Stimulated activated CD4-positive, alpha-beta T cell treated with anti-CD3 and anti-CD28 coated beads, TNF-alpha, amount 100 ng/mL, for 4 hours (primary cell): Measurements from ENCODE around the gene TSC2.

Source experiments
- DNase-seq, 3 experiments: peaks; one replicate each; pipeline ENCODE4 v3.0.0-alpha.2; 2020; ENCODE audit warnings: low read depth in 3 of 3

TSC2 gene

DNA sequence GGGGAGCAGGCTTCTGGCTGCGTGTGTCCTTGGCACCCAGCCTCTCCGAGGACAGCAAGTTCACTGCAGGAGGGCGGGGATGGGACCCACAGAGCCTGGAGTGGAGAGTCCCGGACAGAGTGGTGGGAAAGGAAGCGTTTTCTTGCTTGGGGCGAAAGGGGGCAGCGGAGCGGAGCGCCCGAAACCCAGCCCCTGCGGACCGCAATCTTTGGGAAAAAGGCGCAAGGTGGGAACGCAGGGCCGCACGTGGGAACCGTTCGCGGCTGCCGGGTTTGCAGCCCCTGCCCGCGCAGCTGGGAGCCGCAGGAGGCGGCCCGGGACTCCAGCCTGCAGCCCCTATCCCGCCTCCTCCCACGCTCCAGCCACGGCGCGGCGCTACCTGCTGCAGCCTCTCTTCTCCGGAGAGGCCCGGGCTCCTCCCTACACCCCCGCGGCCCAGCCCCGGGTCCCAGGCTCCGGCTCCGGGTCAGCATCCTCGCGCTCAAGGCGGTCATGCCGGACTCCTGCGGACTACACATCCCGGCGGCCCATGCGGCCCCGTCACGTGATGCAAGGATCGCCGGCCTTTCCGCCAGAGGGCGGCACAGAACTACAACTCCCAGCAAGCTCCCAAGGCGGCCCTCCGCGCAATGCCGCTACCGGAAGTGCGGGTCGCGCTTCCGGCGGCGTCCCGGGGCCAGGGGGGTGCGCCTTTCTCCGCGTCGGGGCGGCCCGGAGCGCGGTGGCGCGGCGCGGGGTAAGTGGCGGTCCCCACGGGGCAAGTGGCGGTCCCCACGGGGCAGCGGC, at the start of gene TSC2, which contains the start of gene NTHL1:
Gene TSC2, plus strand, starts transcription at position 656 of the 786 bp plus-strand sequence. CDS start 631 bp downstream, outside the sequence.
Gene NTHL1, minus strand, starts transcription at position 505 of the 786 bp plus-strand sequence. Its CDS starts 11 bp downstream, at position 494.
- peak; percentile 86 to 87 (median 86) for DNase-seq

DNA sequence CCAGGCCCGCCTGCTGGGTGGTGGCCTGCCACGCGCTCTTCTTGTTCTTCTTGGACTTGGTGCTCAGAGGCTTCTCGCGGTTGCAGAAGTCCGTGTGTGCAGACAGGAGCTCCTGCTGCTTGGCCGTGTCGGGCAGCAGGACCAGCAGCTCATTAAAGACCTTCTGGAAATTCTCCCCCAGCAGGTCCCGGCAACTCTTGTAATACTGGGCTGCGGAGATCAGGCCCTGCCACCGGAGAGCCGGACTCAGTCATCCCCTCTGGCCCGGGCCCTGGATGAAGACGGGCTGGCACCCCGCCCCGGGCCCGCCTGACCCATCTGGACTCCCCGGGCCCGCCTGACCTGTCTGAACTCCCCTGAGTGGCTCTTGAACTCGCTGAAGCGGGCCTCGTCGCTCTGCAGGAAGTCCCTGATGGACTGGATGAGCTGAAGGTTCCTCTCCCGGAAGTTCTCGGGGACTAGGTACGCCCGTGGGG, 49.4 kb upstream of the TSC2 start:
- DNase-seq: no peak

DNA sequence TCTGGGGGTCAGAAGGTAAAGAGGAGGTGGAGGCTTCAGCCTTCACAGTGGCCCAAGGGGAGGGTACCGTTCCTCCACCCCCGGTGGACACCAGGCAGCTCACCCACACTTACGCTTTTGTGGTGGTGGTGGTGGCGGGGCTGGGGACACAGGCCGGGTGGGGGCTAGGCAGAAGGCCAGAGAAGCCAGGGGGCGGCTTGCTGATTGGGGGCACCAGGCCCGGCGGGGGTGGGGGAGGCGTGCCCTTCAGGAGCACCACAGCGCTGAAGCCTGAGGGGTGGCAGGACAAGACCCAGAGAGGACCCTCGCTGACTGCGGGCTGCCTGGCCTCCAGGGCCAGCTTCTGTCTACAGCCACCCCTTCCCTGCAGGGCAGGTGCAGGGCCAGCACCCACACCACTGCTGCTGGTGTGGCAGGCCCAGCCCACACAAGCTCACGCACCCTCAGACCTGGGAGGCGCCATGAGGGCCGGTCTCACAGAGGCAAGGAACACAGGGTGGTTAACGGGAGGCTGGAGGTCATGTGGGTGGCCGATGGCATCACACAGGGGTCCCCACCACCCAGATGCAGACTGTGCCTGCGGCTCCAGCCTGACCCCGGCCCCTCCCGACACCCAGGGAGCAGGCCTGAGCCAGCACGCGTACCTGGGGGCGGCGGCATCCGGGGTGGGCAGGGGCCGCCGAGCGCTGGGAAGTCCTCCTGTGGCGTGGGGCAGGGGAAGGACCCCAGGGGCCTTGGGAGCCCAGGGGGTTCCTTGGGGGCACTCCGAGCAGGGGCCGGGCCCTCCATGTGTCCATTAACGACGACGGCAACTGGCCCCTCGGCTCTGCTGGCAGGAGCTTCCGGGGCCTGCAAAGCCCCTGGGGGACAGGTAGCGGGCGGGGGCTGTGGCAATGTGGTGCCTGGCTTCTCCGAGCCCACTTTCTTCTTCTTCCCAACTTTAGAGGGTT, 48.7 kb upstream of the TSC2 start:
- DNase-seq: no peak

DNA sequence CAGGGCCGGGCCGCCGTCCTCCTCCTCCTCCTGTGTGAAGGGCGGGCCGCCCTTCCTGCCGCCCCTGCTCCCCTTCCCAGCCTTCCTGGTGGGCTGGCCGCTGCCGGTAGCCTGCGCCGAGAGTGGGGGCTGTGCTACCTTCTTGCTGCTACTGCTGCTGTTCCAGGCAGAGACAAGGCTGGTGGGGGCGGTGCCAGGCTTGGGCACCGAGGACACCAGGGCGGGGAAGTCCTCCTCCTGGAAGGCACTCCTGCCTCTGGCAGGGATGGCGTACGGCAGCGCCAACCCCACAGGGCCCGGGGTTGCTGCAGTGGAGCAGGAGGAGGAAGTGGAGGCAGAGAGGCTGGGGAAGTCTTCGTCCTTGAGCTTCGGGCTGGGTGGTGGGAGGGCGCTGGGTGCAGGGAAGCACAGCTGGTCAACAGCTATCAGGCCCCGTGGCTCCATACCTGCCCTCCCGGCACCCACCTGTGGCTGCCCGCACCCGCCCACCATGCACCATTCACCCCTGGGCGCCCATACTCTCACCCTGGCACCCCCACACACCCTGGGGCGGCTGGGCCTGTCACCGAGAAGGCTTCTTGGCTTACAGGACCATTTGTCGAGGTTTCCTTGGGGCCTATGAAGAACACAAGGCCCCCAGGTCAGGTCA, 47.8 kb upstream of the TSC2 start:
- no peak for DNase-seq

DNA sequence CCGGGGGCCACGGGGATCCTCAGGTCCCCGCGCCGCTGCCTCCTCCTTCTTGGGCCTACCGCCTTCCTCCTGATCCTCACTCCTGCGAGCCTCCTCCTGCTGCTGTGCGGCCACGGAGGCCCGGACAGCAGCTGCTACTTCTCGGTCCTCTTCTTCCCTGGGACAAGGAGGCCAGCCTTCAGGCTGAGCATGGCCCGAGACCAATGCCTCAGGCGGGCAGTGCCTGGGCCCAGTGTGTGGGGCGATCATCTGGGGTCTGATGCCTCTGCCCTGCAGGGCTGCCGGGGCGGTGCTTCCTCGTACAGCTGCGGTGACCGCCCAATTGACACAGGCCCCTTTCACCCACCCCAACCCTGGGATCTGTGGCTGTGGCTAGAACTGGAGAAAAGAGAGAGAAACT, 46.8 kb upstream of the TSC2 start:
- DNase-seq: no peak

DNA sequence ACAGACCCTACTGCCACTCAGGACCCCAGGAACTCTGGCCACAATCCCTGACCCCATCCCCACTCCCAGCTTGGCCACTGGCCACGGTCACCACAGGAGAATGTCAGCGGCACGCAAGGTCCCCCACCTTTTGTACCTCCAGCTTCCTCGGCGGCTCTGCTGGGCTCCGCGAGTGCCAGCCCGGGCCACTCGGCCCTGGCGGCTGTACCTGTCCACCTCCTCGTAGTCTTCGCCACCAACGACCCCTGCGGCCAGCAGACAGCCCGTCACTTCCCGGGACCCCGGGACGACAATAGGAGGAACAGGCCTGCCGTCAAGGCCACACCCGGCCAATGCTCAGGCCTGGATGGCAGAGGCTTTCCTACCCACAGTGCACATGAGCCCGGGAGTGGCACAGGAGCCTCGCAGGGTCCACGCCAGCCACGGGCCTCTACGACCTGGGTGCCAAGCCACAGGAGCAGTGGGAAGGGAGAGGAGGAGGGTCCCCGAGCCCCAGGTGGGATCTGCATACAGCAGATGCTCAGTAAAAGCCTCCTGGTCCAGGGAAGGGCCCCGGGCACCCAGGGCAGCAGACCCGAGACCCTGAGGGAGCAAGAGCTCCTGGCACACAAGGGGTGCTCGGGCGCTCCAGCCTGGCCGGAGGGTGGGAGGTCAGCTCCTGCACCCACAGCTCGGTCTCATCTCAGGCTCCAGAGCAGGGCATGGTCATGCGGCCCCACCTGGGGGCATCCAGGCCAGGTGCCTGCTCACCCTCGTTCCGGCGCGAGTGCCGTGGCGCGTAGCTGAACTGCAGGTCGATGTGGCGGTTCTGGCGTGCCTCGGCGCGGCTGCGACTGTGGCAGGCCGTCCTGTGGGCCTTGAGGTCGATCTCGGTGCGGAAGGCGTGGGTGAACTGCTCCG, 46.1 kb upstream of the TSC2 start:
- DNase-seq: no peak

DNA sequence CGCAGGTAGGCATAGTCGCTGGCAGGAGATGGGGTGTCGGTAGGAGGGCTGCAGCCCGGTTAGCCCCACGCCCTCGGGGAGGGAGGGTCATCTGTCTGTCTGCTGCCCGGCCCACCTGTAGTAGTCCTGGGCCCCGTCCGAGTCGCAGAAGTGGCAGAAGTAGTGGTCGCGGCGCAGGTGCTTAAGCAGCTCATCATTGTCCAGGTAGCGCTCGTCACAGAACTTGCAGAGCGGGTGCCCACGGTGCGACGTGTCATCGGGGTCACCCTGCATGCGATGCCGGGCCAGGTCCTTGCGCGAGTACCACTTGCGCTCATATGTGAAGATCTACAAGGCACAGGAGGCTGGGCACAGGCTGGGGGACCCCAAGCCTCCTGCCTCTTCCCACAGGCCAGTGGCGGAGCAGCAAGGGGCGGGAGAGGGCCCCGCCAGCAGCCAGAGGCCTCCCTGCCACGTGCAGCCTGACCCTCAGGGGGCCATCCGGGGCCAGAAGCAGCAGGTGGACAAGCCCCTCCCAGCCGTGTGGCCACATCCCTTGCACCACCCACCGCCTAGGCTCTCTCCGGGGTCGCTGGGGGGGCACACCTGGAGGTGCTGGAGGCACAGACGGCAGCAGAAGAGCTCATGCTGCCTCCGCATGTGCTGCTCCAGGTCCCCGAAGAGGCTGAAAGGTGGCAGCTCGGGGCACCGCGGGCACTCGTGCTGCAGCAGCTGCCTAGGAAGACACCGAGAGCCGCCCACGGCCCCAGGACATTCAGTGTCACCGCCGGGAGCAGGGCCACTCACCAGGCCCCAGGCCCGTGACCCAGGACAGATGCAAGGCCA, 45.2 kb upstream of the TSC2 start:
- no peak for DNase-seq

DNA sequence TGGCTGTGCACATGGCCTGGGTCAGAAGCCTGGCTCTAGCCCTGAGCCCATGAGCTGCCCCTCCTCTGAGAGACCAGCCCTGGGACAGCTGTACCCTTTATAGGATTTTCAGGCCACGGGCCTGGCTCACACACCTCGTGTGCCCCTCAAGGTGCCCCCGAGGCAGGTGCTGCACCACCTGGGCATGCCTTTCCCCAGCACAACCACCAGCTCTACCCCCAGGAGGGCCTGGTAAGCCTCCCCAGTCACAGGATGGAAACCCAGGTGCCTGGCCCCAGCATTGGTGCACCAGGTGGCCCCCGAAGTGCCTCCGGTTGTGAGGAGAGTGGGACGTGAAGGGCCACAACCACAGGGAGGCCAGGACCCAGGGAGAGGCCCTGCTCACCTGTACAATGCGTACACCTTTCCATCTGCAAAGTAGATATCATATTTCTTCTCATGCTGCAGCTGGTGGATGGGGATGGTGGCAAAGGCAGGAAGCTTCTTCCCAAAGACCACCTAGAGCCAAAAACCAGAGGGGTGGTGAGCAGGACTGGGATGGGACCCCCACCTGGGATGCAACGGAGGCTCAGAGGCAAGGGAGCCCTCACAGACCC, 44.5 kb upstream of the TSC2 start:
- no peak for DNase-seq

DNA sequence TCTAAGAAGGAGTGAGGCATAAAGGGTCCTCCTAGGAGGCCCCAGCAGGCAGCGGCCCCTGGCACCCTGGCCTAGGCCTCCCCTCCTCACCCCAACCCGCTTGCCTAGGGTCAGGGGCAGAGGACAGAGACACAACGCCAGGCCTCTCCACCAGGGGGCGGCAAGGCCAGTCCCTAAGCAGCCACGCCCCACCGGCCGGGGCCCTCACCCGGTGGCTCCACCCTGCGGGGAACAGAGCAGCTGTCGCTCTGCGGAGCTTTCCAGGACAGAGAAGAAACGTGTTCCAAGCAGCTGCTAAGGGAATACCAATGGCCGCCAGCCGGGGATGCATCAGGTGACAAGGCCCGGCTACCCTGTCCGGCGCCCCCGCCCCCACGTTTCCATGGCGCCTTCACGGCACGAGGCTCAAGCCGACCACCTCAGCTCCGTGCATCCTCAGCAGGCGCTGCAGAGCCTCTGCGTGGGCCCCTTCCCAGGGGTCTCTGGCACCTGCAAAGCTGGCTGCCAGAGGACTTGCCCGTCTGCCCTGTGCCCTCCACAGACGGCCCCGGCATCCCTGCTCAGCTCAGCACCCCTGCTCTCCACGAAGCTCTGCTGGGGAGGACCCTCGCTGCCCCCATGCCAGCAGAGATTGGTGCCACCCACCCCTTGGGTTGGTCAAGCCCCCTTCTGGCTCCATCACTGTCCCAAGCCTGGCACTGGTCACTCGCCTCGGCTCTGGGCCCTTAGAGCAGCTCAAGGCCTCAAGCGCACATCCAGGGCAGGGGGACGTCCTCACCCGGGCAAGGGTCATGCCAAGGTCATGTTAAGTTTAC, 43.8 kb upstream of the TSC2 start:
- DNase-seq: peak; percentile 68 to 80 (median 76)

DNA sequence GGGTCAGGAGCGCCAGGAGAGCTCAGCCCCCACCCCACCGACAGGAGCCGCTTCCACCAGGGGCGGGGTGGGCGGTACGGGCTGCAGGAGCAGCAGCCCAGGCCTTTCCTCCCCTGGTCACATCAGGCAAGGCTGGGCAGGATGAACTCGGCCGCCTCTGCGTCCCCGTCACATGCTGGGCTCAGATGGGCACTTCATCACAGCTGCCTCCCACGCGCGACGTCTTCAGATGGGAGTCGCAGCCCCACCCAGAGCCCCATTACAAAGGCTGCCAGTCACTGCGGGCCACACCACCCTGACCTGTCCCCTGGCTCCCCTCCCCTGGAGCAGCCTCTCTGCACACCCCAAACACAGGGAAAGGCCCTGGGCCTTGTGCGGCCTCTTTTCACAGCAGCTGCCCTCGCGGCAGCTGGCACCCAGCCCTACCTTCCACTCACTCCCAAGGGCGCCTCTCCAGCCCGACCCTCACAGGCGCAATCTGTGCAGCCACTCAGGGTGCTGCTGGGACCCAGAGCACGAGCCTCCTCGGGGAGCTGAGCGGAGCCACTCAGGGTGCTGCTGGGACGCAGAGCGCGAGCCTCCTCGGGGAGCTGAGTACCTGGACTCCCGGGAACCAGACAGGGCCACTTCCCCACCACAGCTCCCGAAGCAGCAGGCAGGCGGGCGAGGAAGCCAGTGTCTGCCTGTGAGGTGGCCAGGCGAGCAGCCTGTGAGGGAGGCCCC, 42.8 kb upstream of the TSC2 start:
- no peak for DNase-seq

DNA sequence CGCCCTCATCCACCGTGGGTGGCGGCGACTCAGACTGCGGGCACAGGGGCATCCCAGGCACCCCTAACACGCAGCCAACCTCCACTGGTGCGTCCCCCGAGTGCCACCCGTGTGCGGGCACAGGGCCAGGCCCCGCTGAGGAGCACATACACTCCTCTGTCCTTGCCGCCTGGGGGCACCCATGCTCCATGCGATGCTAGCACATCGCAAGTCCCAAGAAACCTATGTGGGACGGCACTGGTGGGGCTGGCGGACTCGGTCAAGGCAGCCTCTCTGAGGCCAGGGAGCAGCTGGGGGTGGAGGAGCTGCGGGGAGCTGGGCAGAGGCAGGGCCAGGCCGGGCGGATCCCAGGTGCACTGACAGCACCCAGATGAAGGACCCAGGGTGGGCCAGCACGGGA, 42.1 kb upstream of the TSC2 start:
- DNase-seq: no peak

DNA sequence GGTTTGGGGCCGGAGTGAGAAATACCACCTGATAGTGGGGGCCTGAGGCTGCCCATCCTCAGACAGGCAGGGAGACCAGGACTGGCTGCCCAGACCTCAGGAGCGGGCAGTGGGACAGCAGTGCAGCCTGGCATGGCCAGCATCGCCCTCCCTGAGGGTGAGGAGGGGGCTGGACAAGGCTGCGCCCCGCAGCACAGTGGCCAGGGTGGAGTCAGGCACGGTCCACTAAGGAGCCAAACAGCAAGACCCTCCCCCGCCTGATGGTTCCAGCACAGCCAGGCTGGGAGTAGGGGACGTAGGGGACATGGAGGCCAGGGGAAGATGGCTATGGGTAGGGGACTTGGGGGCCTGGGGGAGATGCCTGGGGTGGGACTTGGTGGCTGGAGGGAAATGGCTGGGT, 41.5 kb upstream of the TSC2 start:
- no peak for DNase-seq

DNA sequence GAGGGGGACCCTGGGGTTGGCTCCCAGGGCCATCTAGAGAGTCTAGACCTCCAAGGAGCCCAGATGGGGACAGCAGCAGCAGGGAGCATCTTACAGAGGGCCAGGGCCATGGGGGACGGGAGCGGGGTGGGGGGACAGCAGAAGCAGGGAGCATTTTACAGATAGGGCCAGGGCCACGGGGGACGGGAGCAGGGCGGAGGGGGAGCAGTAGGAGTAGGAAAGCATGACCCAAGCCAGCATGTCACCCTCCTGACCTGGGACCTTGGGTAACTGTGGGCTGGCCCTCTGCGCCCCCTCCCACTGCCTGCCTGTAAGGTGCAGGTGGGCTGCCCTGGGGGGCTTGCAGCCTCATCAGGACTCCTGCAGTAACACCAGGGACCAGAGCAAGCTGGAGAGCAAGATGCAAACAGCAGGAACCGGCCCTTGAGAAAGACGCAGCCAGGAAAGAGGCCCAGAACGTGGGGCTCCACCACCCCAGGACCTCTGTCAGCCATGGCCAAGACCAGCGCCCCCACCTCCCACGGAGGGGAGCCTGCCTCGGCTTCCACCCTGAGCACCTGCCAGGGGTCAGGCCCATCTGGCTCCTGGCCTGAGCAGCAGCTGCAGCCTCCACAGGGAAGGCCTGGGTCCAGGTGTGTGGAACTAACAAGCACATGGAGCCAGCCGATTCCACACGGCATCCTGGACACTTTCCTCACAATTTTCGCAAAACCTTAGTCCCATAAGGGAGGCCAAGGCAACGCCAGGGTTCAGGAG, 40.5 kb upstream of the TSC2 start:
- no peak for DNase-seq

DNA sequence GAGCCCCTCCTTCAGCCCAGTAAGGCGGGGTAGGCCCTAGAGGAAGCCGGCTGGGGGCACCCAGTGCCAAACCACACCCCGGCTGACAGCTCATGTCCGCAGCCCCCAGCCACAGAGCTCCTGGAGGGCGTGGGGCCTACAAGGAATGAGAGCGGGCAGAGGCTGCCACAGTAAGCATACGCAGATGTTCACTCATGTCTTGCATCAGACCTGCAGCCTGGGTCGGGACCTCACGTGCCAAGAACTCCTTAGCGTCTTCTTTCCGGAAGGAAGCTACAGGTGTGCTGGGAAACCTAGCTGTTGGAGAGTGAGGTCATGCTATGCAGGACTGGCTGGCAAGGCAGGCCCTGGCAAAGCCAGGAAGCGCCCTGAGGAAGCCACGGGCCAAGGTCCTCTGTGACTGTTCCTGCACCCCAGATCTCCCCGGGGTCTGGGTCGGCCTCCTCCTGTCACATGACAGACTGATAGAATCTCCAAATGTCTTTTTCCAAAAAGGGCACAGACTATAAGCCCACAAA, 39.7 kb upstream of the TSC2 start:
- DNase-seq: no peak

DNA sequence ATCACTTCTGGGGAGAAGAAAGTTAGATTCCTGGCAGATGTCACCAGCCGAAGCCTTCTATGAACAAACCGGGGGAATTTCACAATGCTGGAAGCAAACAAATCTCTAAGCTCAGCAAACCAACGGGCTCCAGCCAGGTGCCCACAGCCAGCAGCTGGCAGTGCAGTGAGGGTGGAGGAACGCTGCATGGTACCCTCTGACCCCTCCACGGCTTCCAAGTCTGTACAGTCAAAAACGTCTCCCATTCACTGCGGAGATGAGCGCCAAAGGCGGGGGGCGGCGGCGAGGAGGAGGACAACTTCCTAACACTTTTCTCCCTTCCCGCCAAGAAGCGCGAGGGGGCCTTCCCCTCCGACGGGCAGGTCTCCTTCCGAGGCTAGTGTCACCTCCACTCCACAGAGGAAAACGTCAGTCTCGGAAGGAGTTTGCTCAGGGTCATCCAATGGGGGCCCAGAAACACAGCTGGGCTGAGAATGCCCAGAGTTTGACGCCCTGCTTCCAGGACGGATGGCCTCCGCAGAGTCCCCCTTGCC, 39.1 kb upstream of the TSC2 start:
- DNase-seq: no peak

DNA sequence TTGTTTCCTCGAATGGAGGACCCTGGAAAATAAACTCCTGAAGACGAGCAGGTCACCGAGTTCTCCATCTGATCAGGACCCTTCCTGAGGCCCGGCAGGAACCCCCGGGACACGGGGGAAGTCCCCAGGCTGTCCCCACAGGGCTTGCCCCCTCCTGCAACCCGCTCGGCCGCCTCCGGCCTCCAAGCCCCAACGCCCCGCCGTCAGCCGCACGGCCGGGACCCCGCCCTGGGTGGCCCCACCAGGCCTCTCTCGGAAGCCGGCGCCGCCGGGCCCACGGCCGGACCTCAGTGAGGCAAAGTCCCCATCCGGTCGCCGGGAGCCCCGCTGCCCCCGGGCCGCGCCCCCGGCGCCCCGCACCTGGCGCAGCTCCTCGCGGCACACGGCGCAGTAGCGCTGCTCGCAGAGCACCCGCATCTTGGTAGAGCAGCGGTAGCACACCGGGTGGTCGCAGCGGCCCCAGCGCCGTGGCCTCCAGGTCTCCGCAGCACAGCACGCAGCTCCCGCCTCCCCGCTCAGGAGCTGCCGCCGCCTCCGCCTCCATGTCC, 38.5 kb upstream of the TSC2 start:
- no peak for DNase-seq
